Dermis microvascular lymphatic vessel endothelial cell (primary cell): Measurements from ENCODE around the gene SHROOM3. TPM values are rescaled to one million over a fixed set of nuclear protein-coding genes. Genes with fewer than 3 reads are reported as not detected.
"Not testable (repeated sequence)": the region's sequence is repeated elsewhere in the genome, so short reads cannot be mapped to it uniquely, and the experiment has no call there.

ENCODE experiments used
- DNase-seq, 2 donors: peaks; one replicate each; pipeline versions ENCODE4 v3.0.0 to v3.0.0-alpha.2; 2010; ENCODE audit warnings: low read depth in 2 of 2
- total RNA-seq: library from RNA; depleted of rRNA; stranded (reverse); fragments of >200 nt; gene quantifications from 2 replicates; pipeline ENCODE4 v1.2.1, GENCODE V29; 2014

SHROOM3 gene
- total RNA-seq, 1 donor from 2014 or later: 0.13 TPM

GRCh38 chr4:76445911-76446310, 10.9 kb downstream of the SHROOM3 start:
- DNase-seq: no peak

GRCh38 chr4:76447393-76447851, 12.4 kb downstream of the SHROOM3 start:
- DNase-seq: peak; percentile 12 to 77

GRCh38 chr4:76448211-76448610, 13.2 kb downstream of the SHROOM3 start:
- DNase-seq: no peak

GRCh38 chr4:76449362-76449767, 14.3 kb downstream of the SHROOM3 start:
- peak in 1 of 2 donors; percentile 92 for DNase-seq

- peak in 1 of 2 donors; percentile 18 for DNase-seq
Measured at GRCh38 chr4:76449833-76450232, 14.8 kb downstream of the SHROOM3 start.

- DNase-seq: no peak
Measured at GRCh38 chr4:76453232-76453631, 18.2 kb downstream of the SHROOM3 start.

GRCh38 chr4:76454073-76454472, 19.0 kb downstream of the SHROOM3 start:
- DNase-seq: not testable (repeated sequence)

- no peak for DNase-seq
Measured at GRCh38 chr4:76457885-76458284, 22.9 kb downstream of the SHROOM3 start.

GRCh38 chr4:76458297-76458696, 23.3 kb downstream of the SHROOM3 start:
- DNase-seq: no peak

GRCh38 chr4:76458825-76459224, 23.8 kb downstream of the SHROOM3 start:
- DNase-seq: no peak

GRCh38 chr4:76459291-76459723, 24.3 kb downstream of the SHROOM3 start:
- DNase-seq: peak in 1 of 2 donors; percentile 44

GRCh38 chr4:76463568-76463967, 28.5 kb downstream of the SHROOM3 start:
- no peak for DNase-seq

GRCh38 chr4:76470064-76470463, 35.0 kb downstream of the SHROOM3 start:
- DNase-seq: no peak

- DNase-seq: no peak
Measured at GRCh38 chr4:76470532-76470931, 35.5 kb downstream of the SHROOM3 start.

GRCh38 chr4:76476571-76476970, 41.5 kb downstream of the SHROOM3 start:
- DNase-seq: no peak

- no peak for DNase-seq
Measured at GRCh38 chr4:76484654-76485053, 49.6 kb downstream of the SHROOM3 start.

GRCh38 chr4:76485450-76485849, 50.4 kb downstream of the SHROOM3 start:
- DNase-seq: no peak

- DNase-seq: no peak
Measured at GRCh38 chr4:76486588-76487276, 51.7 kb downstream of the SHROOM3 start.

- DNase-seq: no peak
Measured at GRCh38 chr4:76487621-76488020, 52.6 kb downstream of the SHROOM3 start.

GRCh38 chr4:76488455-76488854, 53.4 kb downstream of the SHROOM3 start:
- no peak for DNase-seq

GRCh38 chr4:76488888-76489685, 54.1 kb downstream of the SHROOM3 start:
- no peak for DNase-seq

- DNase-seq: no peak
Measured at GRCh38 chr4:76489686-76490161, 54.7 kb downstream of the SHROOM3 start.

- no peak for DNase-seq
Measured at GRCh38 chr4:76492055-76492454, 57.0 kb downstream of the SHROOM3 start.
